ENCODE results near the gene PP2D1. TPM values are rescaled to one million over a fixed set of nuclear protein-coding genes. Genes with fewer than 3 reads are reported as not detected.
"Not testable (repeated sequence)": the region's sequence is repeated elsewhere in the genome, so short reads cannot be mapped to it uniquely, and the experiment has no call there.

Gene PP2D1
- 2.9 TPM for total RNA-seq (ENCODE audit: insufficient read depth, low replicate concordance)

GRCh38 chr3:20012164-20012563, at the start of gene PP2D1:
TSS of gene PP2D1 (minus strand) at chr3:20012264. CDS start at chr3:20012072, 192 bp downstream.
- DNase-seq (ENCODE audit: low spot score): no peak

- DNase-seq (ENCODE audit: low spot score): no peak
Observed at GRCh38 chr3:20060974-20061685, 49.1 kb upstream of the PP2D1 start.

DNA sequence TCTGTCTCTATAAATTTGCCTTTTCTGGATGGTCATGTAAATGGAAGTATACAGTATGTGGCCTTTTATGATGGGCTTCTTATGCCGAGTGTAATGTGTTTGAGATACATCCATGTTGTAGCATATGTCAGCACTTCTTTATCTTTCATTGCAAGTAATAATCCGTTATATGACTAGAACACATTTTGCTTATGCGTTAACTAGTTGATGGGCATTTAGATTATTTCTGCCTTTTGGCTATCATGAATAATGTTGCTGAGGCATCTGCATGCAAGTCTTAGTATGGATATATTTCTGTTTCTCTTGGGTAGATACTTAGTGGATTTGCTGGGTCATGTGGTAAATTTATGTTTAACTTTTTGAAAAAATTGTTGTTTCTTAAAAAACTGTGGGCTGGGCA, 47.9 kb upstream of the PP2D1 start:
- DNase-seq (ENCODE audit: low spot score): no peak

- no peak for DNase-seq (ENCODE audit: low spot score)
Observed at GRCh38 chr3:20057612-20058180, 45.6 kb upstream of the PP2D1 start.

DNA sequence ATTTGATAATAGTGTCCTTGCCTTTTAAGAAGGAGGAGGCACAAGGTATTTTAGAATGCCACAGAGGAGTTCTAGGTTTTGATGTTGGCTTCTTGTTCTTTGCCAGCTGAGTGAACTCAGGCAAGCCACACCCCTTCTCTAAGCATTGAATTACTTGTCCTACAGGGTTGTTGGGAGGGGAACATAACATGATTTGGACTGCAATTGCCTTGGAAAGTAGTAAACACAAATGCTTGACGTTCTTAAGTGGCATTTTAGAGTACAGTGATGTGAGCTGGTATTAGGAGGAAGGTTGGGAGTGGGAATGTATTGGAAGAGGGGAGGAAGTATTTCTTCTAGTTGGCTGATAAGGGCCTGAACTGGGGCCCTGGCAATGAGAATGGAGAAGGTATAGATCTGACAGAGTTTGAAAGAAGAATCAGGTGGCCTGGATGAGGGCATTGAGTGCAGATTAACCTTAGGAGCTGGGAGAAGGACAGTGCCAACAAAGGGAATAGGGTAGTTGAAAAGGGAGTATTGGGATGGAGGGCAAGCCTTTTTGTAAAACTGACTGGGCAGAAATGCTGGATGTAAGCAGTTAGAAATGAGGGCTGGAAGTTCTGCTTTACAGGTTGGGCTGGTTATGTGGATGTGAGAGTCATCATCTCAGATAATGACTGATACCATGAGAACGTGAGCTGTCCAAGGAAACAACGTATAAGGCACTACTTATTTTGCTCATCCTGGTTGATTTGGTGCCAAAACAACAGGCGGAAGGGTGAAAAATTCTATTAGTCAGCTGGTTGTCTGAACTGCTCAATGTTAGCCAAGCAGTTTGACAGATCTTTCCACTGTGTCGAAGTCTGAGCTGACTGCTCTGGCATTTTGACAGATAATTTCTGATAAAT, 44.9 kb upstream of the PP2D1 start:
- DNase-seq (ENCODE audit: low spot score): peak; percentile 78

GRCh38 chr3:20055842-20056241, 43.8 kb upstream of the PP2D1 start:
- no peak for DNase-seq (ENCODE audit: low spot score)

- peak; percentile 26 for DNase-seq (ENCODE audit: low spot score)
Observed at GRCh38 chr3:20055020-20055775, 43.1 kb upstream of the PP2D1 start.

DNA sequence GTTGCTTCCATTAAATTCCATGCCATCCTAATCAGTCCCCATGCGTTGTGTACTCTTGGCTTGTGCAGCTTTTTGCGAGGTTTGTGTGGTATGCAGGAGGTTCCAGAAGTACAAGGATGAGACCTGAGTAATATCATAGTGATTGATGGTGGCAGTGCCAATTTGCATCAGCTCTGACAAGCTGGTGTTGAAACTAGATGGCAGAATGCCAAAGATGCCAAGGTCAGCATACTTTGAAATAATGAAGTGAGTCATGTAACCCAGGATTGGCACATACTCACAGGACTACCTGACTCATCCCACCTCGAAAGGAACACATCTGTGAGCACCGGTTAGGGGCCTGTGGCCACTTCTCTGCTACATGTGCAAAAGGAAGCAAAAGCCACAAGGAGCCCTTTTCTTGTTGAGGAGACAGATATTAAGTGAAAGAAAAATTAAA, 42.5 kb upstream of the PP2D1 start:
- peak; percentile 50 for DNase-seq (ENCODE audit: low spot score)

DNA sequence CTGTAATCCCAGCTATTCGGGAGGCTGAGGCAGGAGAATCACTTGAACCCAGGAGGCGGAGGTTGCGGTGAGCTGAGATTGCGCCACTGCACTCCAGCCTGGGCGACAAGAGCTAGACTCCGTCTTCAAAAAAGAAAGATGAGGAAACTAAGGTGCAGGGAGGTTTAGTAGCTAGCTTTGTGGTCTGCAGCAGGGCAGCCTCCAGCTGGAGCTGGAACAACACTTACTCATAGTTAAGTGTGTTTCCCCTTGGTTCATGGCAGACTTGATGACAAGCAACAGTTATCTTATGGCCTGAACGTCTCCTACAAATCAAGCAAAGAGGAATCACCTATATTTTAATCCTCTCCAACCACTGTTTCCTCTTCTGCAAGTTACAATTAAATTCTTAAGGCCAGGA, 40.8 kb upstream of the PP2D1 start:
- DNase-seq (ENCODE audit: low spot score): no peak

GRCh38 chr3:20051123-20051806, 39.2 kb upstream of the PP2D1 start:
- no peak for DNase-seq (ENCODE audit: low spot score)

- DNase-seq (ENCODE audit: low spot score): peak; percentile 52
Observed at GRCh38 chr3:20047976-20048883, 36.2 kb upstream of the PP2D1 start.

DNA sequence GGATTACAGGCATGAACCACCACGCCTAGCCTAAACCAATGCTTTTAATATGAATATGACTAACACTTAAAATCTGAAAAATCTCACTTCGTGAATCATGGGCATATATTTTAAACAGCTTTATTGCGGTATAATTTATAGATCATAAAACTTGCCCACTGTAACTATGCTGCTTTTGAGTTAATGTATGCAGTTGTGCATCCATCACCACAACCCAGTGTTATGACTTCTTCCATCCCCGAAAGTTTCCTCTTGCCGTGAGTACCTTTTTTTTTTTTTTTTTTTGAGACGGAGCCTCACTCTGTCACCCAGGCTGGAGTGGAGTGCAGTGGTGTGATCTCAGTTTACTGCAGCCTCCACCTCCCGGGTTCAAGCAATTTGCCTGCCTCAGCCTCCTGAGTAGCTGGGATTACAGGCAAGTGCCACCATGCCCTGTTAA, 35.3 kb upstream of the PP2D1 start:
- DNase-seq (ENCODE audit: low spot score): peak; percentile 50

DNA sequence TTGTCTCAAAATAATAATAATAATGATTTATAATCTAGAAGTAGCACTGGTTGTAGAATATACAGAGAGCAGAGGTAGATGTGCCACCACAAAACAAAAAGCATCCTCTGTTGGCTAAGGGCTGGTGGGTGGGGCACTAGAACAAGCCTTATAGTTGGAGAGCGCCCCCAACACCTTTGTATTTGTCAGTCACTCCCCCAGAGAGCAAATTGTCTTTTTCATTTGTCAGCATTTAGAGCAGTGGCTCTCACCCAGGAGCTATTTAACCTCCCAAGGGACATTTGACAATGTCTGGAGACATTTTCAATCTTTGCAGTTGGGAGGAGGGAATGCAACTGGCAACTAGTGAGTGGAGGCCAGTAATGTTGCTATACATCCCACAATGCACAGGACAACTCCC, 34.5 kb upstream of the PP2D1 start:
- DNase-seq (ENCODE audit: low spot score): no peak

GRCh38 chr3:20045141-20045540, 33.1 kb upstream of the PP2D1 start:
- DNase-seq (ENCODE audit: low spot score): not testable (repeated sequence)

GRCh38 chr3:20043825-20044224, 31.8 kb upstream of the PP2D1 start:
- DNase-seq (ENCODE audit: low spot score): peak; percentile 12

- peak; percentile 50 for DNase-seq (ENCODE audit: low spot score)
Observed at GRCh38 chr3:20043396-20043795, 31.3 kb upstream of the PP2D1 start.

DNA sequence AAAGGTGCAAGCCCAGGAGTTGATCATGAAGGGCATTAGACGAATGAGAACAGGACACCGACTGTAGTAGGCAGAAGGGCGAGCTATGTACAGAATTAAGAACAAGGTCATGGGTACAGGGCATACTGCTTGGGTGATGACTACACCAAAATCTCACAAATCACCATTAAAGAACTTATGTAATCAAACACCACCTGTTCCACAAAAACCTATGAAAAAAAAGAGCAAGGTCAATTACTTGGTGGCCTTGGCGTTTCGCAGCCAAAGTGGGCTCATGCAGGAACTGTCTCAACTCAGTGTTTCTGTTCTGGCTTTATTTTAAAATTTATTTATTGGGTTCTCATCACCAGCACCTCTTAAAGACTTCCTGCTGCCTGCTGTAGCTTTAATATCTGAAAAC, 30.3 kb upstream of the PP2D1 start:
- no peak for DNase-seq (ENCODE audit: low spot score)

DNA sequence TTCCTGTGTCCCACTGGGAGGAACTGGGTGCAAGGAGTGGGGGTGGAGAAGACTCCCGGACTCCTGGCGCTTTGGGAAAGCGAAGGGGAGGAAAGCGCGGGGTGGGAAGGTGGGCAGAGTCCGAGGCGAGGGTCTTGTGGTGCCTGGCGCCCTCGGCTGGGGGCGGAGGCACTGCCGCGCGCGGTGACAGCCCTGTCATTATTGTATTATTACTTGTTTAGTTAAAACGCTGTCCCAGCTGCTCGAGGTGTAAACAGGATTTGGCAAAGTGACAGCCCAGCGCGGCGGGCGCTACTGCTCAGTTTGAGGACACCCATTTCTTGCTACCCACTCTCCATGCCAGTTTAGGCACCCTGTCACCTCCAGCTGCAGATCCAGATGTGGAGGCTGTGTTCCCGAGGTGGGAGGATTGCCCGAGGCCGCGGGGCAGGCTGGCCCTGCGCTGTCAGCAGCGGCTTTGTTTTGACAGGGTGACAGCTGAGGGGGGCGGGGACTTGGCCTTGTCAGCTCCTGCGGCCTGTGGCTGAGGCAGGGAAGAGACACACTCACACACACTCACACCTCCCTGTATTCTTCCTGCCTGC, 29.2 kb upstream of the PP2D1 start:
- DNase-seq (ENCODE audit: low spot score): peak; percentile 78

DNA sequence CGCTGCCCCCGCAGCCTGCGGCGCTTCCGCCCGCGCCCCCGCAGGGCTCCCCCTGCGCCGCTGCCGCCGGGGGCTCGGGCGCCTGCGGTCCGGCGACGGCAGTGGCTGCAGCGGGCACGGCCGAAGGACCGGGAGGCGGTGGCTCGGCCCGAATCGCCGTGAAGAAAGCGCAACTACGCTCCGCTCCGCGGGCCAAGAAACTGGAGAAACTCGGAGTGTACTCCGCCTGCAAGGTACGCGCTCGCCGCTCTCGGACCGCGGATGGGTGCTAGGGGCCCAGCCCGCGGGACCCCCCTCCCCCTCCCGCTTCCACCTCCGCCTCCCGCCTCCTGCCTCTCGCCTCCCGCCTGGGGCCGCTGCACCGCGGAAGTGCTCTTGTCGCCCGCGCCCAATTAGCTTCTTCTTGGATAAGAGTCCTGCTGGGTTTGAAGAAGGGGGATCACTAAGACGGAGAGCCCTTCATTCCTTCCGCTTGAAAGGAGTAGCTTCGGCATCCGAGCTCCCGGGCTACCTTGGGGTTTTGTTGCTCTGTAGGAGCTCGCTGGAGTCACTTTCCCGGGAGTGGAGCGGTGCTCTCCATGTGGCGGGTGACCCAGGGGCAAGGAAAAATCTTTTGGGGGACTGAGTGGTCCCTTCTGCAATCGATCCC, 28.6 kb upstream of the PP2D1 start:
- peak; percentile 80 for DNase-seq (ENCODE audit: low spot score)
